Raji (cell line): ENCODE results near the gene PLXNA2.

Experiments
- POLR2A ChIP-seq: IDR thresholded peaks from 2 replicates; pipeline ENCODE4 v1.6.1; 2011; ENCODE audit warnings: low read depth, low read length, control low read depth; ENCODE audit not compliant: insufficient read depth

Gene PLXNA2

GRCh38 chr1:208115924-208116640 lies 128.1 kb downstream of the PLXNA2 start:
- no peak for TF ChIP-seq POLR2A

- no peak for TF ChIP-seq POLR2A
Measured at GRCh38 chr1:208113011-208113410, 131.2 kb downstream of the PLXNA2 start.

- no peak for TF ChIP-seq POLR2A
Measured at GRCh38 chr1:208112401-208112800, 131.8 kb downstream of the PLXNA2 start.

GRCh38 chr1:208111646-208112190 lies 132.5 kb downstream of the PLXNA2 start:
- TF ChIP-seq POLR2A = no peak

GRCh38 chr1:208110296-208110695 lies 133.9 kb downstream of the PLXNA2 start:
- no peak for TF ChIP-seq POLR2A

GRCh38 chr1:208108646-208109330 lies 135.4 kb downstream of the PLXNA2 start:
- TF ChIP-seq POLR2A = no peak

GRCh38 chr1:208108213-208108608 lies 136.0 kb downstream of the PLXNA2 start:
- no peak for TF ChIP-seq POLR2A

GRCh38 chr1:208107425-208108212 lies 136.6 kb downstream of the PLXNA2 start:
- TF ChIP-seq POLR2A = no peak

- TF ChIP-seq POLR2A = no peak
Measured at GRCh38 chr1:208106218-208106617, 138.0 kb downstream of the PLXNA2 start.

- no peak for TF ChIP-seq POLR2A
Measured at GRCh38 chr1:208105756-208106155, 138.4 kb downstream of the PLXNA2 start.

GRCh38 chr1:208103597-208104513 lies 140.3 kb downstream of the PLXNA2 start:
- TF ChIP-seq POLR2A = no peak

GRCh38 chr1:208101661-208102431 lies 142.3 kb downstream of the PLXNA2 start:
- TF ChIP-seq POLR2A = no peak

- TF ChIP-seq POLR2A = no peak
Measured at GRCh38 chr1:208100906-208101305, 143.3 kb downstream of the PLXNA2 start.

GRCh38 chr1:208100106-208100505 lies 144.1 kb downstream of the PLXNA2 start:
- no peak for TF ChIP-seq POLR2A
